HG02870 (cell line): ENCODE data around the gene CDC42EP4.
"Not testable (repeated sequence)": the region's sequence is repeated elsewhere in the genome, so short reads cannot be mapped to it uniquely, and the experiment has no call there.

Source experiments
- ATAC-seq: cut with Tn5 transposase; IDR thresholded peaks from one replicate; pipeline ENCODE4 v1.9.1; 2021; ENCODE audit warnings: mild to moderate bottlenecking, moderate library complexity; ENCODE audit not compliant: unreplicated experiment

Gene CDC42EP4

DNA sequence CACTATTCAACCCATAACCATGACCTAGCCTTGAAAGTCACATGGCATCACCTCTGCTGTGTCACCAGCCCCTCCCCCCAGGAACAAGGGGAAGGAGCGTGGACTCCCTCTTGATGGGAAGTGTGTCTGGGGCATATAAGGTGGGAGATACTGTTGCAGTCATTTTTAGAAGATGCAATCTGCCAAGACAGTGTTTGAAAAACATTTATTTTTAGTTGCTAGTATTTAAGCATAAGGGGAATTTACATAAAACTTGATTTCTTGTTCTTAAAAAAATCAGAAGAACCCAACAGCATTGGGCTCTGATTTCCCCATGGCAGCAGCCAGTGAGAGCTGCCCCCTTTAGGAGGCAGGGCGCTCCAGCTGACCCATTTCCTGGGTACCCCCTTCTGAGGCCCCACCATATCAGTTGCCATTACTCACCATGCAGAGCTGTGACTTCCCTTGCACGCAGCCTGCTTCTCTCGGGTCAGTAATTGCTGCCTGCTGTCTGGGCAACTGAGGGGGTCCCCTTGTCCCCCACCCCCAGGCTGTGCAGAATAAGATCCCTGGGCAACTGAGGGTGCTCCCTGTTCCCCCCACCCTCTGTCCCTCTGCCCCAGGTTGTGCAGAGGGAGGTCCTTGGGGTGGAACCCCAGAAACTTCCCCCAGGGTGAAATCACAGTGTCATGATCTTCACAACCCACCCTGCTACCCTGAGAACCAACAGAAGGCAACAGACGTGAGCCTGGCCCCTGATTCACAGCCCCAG, 11.8 kb upstream of the CDC42EP4 start:
- no peak for ATAC-seq

DNA sequence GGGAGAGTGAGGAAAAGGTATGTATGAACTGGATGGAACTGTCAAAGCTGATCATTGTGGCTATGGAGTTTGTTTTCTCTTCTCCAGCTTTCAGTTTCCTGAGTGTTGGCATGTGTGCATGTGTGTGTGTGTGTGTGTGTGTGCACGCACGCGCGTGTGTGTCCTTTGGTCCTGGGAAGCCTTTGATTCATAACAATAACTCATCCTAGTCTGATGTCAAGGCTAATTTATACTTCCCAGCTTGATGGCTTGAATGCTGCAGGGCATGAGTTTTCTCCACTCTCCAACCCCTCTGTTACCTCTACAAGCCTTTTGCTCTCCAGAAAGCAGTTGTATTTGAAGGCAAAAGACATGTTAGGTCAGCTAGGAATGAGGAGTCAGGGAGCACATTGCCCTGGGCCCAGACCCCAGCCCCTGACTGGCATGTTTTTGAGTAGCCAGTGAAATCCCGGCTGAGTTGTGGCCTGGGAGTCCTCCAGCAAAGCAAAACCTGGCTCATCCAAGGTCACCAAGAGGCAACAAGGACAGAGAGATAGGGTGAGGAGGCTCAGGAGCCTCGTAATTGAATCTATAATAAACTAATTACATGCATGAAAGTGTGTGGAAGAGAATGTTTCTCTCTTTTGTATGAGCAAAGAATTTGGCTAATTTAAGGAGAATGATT, 8.9 kb upstream of the CDC42EP4 start:
- ATAC-seq: no peak

DNA sequence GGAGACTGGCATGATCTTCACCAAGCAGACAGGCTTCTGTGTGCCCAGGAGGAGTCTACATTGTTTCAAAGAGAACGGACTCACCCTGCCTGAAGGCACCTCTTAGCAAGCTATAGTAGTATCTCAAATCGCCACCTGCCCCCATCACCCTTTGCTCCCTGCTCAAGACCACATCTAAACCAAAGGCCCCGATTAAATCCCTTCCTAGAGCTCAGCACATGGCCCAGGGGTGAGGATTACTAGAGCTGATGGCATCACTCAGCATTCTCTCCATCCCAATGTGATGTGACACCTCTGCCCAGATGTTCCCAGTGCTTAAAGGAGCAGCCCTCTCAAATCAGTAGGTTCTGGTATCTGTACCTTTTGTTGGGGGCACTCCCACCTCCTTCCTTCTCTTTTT, 8.0 kb upstream of the CDC42EP4 start:
- no peak for ATAC-seq

DNA sequence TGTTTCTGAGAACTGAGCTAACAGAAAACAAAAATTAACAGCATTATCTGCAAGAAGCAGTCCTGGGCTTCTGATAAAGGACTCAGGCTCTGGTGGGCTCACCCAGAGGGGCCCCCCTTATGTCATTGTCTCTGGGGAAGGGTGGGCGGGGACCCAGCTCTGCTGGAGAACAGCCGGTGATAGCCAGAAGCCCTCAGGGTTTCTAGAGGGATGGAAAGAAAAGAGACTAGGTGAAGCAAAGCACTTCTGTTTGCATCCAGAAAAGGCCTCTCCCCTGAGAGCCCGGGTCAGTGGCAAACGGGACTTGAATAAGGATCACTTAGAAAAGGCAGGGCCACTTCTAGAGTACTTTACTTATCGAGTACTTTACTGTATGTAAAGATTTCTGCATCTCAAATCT, 7.0 kb upstream of the CDC42EP4 start:
- no peak for ATAC-seq

DNA sequence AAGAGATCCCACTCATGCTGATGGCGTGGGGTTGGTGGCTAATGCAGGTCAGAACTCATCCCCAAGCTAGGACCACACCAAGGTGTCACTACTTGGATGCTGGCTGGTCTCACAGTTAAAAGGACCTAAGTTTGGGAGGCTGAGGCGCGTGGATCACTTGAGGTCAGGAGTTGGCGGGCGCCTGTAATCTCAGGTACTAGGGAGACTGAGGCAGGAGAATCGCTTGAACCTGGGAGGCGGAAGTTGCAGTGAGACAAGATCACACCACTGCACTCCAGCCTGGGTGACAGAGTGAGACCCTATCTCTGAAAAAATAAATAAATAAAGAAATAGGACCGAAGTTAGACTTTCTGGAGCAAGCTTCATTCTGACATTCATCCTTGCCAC, 6.6 kb upstream of the CDC42EP4 start:
- ATAC-seq: no peak

DNA sequence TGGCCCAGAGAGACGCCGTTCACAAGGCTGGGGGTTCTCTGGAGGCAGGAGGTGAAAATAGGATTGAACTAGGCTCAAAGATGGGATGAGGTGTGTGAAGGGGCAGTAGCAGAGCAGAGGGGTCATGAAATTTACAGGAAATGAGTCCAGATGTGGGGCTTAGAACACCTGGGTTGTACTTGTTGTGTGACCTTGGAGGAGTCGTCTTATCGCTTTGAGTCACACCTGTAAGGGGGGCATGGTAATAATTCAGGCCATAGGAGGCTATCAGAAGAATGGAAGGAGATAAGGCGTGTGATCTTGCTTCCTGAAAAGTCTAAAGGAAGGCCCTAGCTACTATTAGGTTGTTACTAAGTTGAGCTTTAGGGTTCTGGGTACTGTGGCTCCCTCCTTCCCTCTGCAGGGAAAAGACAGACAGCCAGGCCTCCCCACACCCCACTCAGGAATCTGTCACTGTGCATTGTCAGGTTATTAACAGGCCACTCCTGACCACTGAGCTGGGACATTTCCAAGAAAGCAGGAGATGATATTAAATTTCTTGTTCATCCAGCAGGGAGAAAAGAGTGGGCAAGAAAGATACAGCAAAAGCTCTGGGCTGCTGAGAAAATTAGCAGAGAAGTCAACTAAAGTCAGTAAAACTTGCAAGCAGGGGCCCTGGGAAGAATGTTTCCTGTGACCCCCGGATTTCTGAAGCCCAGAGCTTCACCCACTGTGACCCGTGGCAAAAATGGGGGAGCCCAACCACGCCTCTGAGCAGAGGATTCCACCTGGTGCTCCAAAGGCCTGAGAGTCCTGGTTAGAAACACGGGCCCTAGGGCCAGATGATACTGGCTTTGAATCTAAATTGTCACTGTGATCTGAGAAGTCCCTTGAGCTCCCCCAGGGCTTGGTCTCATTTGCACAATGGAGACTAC, 6.0 kb upstream of the CDC42EP4 start:
- no peak for ATAC-seq

DNA sequence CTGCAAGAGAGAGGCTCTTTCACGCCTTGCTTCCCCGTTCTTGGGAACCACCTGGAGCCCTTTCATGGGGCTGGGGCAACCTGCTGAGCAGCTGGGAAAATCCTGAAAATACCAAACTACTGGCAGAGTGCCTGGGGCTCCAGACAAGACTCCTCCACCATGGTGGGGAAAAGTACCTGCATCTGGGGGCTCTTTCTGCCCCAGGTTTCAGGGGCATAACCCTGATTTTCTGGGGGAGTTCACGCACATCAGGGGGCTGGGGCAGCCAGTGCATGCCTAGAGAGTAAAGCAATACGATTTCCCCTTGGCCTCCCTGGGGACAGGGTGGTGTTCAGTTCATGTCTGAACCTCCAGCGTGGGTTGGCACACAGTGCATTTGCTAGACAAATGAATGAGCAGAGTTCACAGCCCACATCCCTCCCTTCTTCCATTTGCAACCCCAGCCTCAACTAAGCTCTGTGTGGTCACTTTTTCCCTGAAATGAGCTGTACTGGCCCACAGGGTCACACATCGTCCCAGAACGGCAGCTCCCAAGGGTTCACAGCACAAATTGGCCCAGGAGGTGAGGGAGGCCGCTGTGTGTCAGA, 5.2 kb upstream of the CDC42EP4 start:
- no peak for ATAC-seq

DNA sequence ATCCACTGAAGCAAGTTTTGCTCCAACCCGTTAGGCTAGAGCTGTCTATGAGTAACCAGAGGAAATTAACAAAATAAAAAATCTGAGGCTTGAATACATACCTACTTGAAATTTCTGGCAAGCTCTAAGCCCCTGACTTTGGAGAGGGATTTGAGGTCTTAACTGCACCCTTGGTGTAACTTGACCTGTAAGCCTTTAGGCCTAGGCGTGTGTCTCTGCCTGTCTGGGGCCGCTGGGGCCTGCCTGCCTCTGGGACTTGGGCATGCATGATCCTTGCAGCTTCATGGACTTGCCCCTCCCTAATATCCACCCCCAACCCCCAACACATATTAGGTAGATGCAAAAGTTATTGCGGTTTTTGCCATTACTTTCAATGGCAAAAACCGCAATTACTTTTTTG, 3.7 kb upstream of the CDC42EP4 start:
- no peak for ATAC-seq

DNA sequence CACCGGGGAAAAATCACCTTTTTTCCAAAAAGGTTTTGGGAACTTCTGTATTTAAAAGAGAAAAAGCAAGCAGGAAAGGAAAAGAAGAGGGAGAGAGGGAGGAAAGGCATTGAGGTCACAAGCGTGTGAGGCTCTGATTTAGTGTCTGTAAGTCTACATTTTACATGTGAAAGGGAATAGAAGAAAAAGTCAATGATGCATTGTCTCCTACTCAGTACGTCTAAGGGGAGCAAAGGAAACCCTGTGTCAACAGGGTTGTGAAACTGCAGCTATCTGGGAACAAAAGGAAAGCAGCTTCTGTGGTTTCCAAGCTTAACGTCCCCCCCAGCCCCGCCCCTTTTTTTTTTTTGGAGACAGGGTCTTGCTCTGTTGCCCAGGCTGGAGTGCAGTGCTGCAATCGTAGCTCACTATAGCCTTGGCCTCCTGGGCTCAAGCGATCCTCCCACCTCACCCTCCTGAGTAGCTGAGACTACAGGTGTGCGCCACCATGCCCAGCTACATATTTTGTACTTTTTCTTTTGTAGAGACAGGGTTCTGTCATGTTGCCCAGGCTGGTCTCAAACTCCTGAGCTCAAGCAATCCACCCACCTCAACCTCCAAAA, 1.8 kb upstream of the CDC42EP4 start:
- no peak for ATAC-seq

DNA sequence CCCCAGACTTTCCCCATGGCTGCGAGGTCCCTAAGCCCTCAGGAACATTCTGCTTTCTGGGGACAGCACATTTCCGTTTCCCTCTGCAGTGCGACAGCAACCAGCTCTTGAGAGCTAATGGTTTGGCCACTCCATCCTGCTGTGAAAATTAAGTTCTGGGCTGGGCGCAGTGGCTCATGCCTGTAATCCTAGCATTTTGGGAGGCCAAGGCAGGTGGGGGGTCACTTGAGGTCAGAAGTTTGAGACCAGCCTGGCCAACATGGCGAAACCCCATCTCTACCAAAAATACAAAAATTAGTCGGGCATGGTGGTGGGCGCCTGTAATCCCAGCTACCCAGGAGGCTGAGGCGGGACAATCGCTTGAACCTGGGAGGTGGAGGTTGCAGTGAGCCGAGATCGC, 1.1 kb upstream of the CDC42EP4 start:
- not testable (repeated sequence) for ATAC-seq

DNA sequence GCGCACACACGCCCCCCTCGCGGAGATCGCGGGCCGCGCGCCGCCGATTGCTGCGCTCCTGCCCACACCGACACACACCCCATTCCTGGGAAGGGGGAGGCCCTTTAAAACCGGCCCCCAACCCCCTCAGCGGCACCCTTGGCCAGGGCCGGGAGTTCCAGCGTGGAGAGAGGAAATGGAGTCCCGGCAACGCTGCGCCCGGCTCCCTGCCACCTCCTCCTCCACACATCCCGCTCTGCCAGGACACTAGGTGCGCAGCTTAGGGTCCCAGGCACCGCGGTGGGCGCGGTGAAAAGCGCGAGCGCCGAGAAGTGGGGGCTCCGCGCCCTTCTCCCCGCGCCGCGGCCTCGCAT, 397 bp downstream of the CDC42EP4 start:
- ATAC-seq: peak; percentile 23

DNA sequence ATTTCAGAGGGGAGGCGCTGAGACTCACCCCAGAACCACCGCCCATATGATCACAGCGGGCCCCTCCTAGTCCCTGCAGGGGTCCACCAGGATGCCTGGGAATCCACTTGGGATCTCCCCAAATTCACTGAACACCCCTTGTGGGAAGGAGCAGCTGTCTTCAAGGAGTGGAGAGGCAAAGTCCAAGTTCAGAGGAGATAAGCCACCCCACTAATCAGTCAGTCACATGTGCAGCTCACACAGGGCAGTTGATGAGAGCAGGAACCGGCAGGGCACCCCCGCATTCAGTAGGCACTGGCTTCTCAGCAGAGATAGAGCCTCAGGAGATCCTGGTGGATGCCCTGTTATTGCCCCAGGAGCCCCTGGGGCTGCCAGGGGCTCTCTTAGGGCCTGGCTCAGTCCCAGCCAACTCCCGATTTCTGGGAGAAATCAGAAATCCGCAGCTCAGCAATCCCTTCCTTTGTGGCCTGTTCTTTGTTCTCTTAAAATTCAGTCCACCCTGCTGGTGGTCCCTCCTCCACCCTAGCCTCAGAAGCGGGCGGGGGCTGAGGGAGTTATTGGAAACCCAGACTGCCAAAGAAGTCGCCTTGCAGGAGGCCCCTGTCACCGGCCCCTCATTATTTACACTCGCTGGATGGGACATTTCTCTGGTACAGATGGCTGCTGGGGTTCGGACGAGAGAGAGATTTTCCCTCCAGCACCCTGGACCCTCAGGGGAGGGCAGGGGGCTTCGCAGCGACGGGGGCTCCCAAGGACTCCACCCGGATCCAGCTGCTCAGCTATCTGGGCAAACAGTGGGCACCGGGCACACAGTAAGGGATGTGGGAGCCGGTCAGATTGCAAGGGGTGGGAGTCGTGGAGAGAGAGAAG, 1.8 kb downstream of the CDC42EP4 start:
- ATAC-seq: no peak

DNA sequence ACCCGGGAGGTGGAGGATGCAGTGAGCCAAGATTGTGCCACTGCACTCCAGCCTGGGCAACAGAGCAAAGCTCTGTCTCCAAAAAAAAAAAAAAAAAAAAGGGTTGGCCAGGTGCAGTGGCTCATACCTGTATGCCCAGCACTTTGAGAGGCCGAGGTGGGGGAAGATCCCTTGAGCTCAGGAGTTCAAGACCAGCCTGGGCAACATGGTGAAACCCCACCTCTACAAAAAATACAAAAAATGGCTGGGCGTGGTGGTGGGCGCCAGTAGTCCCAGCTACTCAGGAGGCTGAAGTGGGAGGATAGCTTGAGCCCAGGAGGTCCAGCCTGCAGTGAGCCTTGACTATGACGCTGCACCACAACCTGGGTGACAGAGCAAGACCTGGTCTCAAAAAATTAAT, 2.8 kb downstream of the CDC42EP4 start:
- ATAC-seq: not testable (repeated sequence)

DNA sequence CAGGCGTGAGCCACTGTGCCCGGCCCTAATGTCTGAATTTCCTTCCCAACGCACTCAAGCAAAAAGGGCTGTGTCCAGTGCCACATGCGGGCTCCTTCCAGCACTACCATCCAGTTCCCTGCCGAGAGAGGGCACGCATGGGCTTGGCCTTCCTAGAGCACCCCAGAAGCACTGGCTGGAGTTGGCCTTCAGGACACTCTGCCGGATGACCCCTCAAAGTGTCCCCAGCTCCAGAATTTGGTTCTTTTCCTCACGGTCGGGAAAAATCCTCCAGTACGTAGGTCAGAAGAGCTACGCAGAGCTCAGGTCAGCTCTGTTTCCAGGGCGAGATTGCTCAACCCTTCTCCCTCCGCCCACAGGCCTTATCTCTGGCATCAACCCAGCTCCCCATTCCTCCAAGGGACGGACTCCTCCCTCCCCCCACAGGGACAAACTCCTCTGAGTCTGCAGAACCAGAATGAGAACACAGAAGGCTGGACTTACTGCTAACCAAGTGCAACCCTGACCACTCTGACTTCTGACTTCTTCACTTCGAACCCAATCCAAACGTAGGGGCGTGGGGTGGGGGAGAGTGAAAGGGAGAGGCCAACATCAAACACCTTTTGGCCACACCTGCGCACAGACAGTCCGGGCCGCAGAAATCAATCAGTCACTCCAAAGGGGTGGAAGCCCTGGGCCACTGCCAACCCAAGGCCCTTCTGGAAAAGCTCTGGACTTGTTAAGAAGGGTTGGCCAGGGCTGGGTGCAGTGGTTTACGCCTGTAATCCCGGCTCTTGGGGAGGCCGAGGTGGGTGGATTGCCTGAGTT, 3.6 kb downstream of the CDC42EP4 start:
- ATAC-seq: no peak

DNA sequence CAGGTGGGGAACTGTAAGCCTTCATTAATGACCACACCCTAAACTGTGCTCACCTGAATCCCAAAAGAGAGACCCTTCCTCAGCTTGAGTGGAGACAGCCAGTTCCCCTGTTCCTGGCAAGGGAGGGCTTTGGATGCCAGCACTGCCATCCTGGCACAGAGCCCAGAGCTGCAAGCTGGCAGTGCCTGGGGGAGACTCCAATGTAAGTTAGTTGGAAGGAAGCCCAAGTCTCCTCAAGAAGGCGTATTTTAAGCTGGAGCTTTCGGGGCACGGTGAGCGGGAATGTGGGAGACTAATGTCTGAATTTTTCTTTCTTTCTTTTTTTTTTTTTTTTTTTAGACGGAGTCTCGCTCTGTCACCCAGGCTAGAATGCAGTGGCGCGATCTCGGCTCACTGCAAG, 4.7 kb downstream of the CDC42EP4 start:
- no peak for ATAC-seq

DNA sequence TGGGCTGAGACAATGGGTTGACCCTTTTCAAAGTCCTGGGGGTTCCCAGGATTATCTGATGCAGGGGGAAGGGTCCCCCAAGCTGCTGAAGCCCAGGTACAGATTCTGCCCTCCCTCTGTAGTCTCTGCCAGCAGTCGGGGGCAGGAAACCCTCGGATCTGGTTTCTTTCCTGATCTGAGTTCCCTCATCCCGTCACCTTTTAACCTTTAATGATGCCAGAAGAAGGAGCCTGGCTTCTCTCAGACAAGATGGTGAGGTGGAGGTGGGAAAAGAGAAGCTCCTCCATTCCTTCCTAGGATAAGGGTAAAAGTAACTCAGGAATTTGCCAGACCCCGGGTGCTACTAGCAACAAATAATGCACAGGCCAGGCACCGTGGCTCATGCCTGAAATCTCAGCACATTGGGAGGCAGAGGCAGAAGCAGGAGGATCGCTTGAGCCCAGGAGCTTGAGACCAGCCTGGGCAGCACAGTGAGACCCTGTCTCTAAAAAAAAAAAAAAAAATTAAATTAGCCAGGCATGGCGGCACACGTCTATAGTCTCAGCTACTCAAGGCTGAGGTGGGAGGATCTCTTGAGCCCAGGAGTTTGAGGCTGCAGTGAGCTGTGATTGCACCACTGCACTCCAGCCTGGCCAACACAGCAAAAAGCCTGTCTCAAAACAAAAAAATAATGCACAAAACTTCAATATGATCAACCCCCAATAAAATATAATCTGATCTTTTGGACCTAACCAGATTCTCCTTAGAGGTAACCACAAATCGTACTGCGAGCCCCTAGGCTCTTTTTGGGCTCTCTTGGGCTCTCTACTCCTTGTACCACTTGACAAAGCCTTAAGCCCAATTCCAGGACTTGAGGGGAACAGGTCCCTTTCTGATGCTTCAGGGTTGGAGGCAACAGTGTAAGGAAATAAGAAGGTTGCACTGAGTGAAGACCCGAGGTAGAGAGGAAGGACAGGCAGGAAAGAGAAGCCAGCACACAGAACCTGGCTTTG, 5.7 kb downstream of the CDC42EP4 start:
- no peak for ATAC-seq

DNA sequence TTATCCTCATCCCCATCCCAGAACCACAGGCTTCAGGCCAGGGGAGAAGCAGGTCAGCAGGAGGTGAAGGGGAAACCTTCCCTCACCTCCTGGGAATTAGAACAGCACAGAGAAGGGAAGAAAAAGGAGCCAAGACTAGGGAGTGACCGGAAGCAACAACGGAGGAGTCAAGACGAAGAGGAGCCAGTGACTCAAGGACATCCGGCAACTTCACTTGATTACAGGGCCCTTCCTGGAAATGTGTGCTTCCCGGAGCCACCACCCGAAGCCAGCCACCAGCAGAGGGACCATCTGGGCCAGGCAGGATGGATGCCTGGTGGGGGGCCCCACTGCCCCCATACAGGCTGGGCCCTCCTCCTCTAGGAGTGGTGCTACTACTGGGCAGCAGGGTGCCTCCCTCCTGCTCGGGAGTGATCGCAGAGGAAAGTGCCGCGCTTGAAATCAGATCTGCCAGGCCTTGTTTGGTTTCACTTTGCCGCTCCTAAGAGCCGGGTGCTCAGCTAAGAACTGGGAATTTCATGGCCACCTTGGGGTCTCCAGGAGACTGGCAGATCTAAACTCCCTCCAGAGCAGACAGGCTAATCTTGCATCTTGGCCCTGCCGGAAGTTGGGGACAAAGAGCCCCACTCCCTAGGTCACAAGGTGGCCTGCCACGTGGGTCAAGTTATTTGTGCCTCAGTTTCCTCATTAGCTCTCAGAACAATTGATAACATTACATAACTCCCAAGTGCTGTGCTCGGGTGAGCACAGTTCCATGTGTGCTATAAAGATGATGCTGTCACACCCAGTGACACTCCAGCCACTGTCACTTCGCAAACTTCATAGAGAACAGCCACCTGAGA, 6.6 kb downstream of the CDC42EP4 start:
- ATAC-seq: no peak
